ENCODE results near the gene GARS1. TPM values are rescaled to one million over a fixed set of nuclear protein-coding genes. Genes with fewer than 3 reads are reported as not detected.

GARS1 gene
- total RNA-seq, 2 experiments from 2014 or later, result 178 to 375 TPM

- no peaks in the 10 kb centered on the region for H4K20me1 ChIP-seq (ENCODE audit: insufficient read depth, low read length)
- no peaks in the 10 kb centered on the region for H3K9me3 ChIP-seq (ENCODE audit: low read length)
- intact Hi-C loops (cut with micrococcal nuclease; ENCODE audit: unreplicated experiment), result no loop called here
- ChIA-PET POLR2A (interaction anchor here (0.5 to 0.7 kb wide), 4 partner anchors 11 to 1856 kb away, joined by 3 to 4 read pairs (median 3); no protein-coding TSS in a partner anchor), CTCF (ENCODE audit: unreplicated experiment) (interaction anchor here (0.5 kb wide), 1 partner anchor 22 kb away, joined by 3 read pairs; no protein-coding TSS in a partner anchor)
- no peak for TF ChIP-seq EZH2phosphoT487 (IDR thresholded peaks at IDR 0.05; ENCODE audit: borderline replicate concordance, low read depth, low read length)
- TF ChIP-seq, protein P1, sequence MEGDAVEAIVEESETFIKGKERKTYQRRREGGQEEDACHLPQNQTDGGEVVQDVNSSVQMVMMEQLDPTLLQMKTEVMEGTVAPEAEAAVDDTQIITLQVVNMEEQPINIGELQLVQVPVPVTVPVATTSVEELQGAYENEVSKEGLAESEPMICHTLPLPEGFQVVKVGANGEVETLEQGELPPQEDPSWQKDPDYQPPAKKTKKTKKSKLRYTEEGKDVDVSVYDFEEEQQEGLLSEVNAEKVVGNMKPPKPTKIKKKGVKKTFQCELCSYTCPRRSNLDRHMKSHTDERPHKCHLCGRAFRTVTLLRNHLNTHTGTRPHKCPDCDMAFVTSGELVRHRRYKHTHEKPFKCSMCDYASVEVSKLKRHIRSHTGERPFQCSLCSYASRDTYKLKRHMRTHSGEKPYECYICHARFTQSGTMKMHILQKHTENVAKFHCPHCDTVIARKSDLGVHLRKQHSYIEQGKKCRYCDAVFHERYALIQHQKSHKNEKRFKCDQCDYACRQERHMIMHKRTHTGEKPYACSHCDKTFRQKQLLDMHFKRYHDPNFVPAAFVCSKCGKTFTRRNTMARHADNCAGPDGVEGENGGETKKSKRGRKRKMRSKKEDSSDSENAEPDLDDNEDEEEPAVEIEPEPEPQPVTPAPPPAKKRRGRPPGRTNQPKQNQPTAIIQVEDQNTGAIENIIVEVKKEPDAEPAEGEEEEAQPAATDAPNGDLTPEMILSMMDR (conservative IDR thresholded peaks at IDR 0.05; ENCODE audit: low read length), result no peak
- H3K4me3 ChIP-seq (ENCODE audit: low read depth, low read length, poor library complexity, severe bottlenecking), result no peak overlapping the region
- H3K4me2 ChIP-seq (ENCODE audit: low read length), result no peak overlapping the region
- H3K27ac ChIP-seq (ENCODE audit: low read depth, low read length, poor library complexity, severe bottlenecking), result no peak overlapping the region
- H3K36me3 ChIP-seq (ENCODE audit: insufficient read depth, low read length), result no peaks in the 10 kb centered on the region
- no TSS peak for BruUV-seq (replicated peaks)
- no peaks in the 10 kb centered on the region for H3K79me2 ChIP-seq (ENCODE audit: insufficient read depth, low read depth, low read length)
- H3K4me1 ChIP-seq (ENCODE audit: insufficient read depth, low read length, poor library complexity, severe bottlenecking), result no peaks in the 10 kb centered on the region
- no peak overlapping the region for H2AFZ ChIP-seq (ENCODE audit: low read length)
- no peaks in the 10 kb centered on the region for H3K9me2 ChIP-seq (ENCODE audit: insufficient read depth, low read length)
- DNase-seq (ENCODE audit: low spot score), result no peak
Observed at GRCh38 chr7:30659312-30659711, 64.6 kb downstream of the GARS1 start.

DNA sequence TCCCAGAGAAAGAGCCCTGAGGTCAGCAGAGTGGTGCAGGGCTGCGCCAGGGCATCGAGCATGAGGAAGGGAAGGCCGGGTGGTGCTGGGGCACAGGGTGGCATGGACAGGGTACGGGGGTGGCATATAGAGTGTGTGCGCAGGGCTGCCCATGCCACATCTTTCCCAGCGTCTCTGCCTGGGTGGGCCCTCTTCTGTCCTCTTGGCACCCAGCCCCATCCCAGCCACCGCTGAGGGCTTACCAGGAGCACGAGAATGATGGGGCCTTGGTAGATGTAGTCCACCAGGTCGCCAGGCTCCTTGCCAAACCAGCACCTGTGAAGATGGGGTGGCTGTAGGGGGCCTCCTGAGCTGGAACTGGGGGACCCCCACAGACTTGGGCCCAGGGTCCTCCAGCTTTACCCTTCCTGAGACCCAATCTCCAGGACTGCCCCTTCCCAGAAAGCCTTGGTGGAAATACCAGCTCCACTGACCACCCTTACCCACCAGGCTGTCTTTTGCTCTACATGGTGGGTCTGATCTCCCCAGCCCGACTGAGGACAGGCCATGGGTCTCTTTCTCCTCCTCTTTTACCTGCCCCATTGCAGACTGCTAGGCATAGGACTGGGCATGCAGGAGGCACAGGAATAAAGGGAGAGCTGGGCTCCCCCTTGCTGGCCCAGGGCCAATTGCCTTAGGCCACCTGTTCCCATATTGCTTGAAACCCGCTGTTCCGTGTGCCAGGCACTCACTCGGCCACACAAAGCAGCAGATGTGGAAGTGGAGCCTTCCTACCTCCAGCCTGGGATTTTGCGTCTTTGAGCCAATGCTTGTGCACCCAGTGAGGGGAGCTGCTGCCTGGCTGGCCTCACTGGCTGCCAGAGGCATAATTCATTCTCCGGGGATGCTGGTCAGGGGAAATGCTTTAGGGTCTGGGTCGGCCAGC, 65.9 kb downstream of the GARS1 start:
- no peak overlapping the region for H3K27ac ChIP-seq (ENCODE audit: low read depth, low read length, poor library complexity, severe bottlenecking)
- H4K20me1 ChIP-seq (ENCODE audit: insufficient read depth, low read length), result no peaks in the 10 kb centered on the region
- DNase-seq (ENCODE audit: low spot score), result no peak
- ChIA-PET CTCF (ENCODE audit: unreplicated experiment) (no interaction called here), POLR2A (interaction anchor here (0.8 kb wide), 1 partner anchor 9 kb away, joined by 7 read pairs; no protein-coding TSS in a partner anchor)
- H3K4me1 ChIP-seq (ENCODE audit: insufficient read depth, low read length, poor library complexity, severe bottlenecking), result no peaks in the 10 kb centered on the region
- no peaks in the 10 kb centered on the region for H3K9me2 ChIP-seq (ENCODE audit: insufficient read depth, low read length)
- H3K36me3 ChIP-seq (ENCODE audit: insufficient read depth, low read length), result no peaks in the 10 kb centered on the region
- BruUV-seq (replicated peaks), result no TSS peak
- H3K79me2 ChIP-seq (ENCODE audit: insufficient read depth, low read depth, low read length), result no peaks in the 10 kb centered on the region
- TF ChIP-seq EZH2phosphoT487 (IDR thresholded peaks at IDR 0.05; ENCODE audit: borderline replicate concordance, low read depth, low read length), result no peak
- TF ChIP-seq, protein P1 (conservative IDR thresholded peaks at IDR 0.05; ENCODE audit: low read length), result no peak
- no peaks in the 10 kb centered on the region for H3K9me3 ChIP-seq (ENCODE audit: low read length)
- H2AFZ ChIP-seq (ENCODE audit: low read length), result no peak overlapping the region
- H3K4me2 ChIP-seq (ENCODE audit: low read length), result no peak overlapping the region
- no peak overlapping the region for H3K4me3 ChIP-seq (ENCODE audit: low read depth, low read length, poor library complexity, severe bottlenecking)
- intact Hi-C loops (cut with micrococcal nuclease; ENCODE audit: unreplicated experiment), result no loop called here

DNA sequence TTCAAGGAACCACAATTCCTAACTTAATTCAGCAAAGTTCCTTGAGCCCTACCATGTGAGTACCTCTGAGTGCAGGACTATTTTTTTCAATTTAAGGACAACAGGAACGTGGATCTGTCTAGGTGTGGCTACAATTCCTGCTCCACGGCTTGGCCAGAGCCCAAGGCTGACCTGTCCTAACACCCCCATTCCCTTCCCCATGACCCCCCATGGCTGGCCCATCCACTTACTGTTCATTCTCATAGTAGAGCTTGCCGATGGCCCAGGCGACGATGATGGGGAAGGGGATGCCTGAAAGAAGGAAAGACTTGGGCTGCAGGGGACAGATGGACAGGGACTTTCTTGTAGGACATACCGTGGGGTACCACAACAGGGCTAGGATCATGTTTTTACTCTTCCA, 67.2 kb downstream of the GARS1 start:
- no peaks in the 10 kb centered on the region for H3K79me2 ChIP-seq (ENCODE audit: insufficient read depth, low read depth, low read length)
- BruUV-seq (replicated peaks), result no TSS peak
- H3K9me2 ChIP-seq (ENCODE audit: insufficient read depth, low read length), result no peaks in the 10 kb centered on the region
- no peak for DNase-seq (ENCODE audit: low spot score)
- H3K9me3 ChIP-seq (ENCODE audit: low read length), result no peaks in the 10 kb centered on the region
- TF ChIP-seq, protein P1 (conservative IDR thresholded peaks at IDR 0.05; ENCODE audit: low read length), result no peak
- TF ChIP-seq EZH2phosphoT487 (IDR thresholded peaks at IDR 0.05; ENCODE audit: borderline replicate concordance, low read depth, low read length), result no peak
- intact Hi-C loops (cut with micrococcal nuclease; ENCODE audit: unreplicated experiment), result no loop called here
- no peaks in the 10 kb centered on the region for H3K4me1 ChIP-seq (ENCODE audit: insufficient read depth, low read length, poor library complexity, severe bottlenecking)
- H2AFZ ChIP-seq (ENCODE audit: low read length), result no peak overlapping the region
- ChIA-PET CTCF (ENCODE audit: unreplicated experiment) (no interaction called here), POLR2A (no interaction called here)
- H4K20me1 ChIP-seq (ENCODE audit: insufficient read depth, low read length), result no peaks in the 10 kb centered on the region
- no peak overlapping the region for H3K4me3 ChIP-seq (ENCODE audit: low read depth, low read length, poor library complexity, severe bottlenecking)
- H3K36me3 ChIP-seq (ENCODE audit: insufficient read depth, low read length), result no peaks in the 10 kb centered on the region
- H3K27ac ChIP-seq (ENCODE audit: low read depth, low read length, poor library complexity, severe bottlenecking), result no peak overlapping the region
- no peak overlapping the region for H3K4me2 ChIP-seq (ENCODE audit: low read length)
